Kidney tubule cell (primary cell): ENCODE results near the gene FNDC3A.

Experiments
- DNase-seq: peaks from one replicate; pipeline ENCODE4 v3.0.0-alpha.2; 2018; ENCODE audit warnings: low spot score

Gene FNDC3A, protein sequence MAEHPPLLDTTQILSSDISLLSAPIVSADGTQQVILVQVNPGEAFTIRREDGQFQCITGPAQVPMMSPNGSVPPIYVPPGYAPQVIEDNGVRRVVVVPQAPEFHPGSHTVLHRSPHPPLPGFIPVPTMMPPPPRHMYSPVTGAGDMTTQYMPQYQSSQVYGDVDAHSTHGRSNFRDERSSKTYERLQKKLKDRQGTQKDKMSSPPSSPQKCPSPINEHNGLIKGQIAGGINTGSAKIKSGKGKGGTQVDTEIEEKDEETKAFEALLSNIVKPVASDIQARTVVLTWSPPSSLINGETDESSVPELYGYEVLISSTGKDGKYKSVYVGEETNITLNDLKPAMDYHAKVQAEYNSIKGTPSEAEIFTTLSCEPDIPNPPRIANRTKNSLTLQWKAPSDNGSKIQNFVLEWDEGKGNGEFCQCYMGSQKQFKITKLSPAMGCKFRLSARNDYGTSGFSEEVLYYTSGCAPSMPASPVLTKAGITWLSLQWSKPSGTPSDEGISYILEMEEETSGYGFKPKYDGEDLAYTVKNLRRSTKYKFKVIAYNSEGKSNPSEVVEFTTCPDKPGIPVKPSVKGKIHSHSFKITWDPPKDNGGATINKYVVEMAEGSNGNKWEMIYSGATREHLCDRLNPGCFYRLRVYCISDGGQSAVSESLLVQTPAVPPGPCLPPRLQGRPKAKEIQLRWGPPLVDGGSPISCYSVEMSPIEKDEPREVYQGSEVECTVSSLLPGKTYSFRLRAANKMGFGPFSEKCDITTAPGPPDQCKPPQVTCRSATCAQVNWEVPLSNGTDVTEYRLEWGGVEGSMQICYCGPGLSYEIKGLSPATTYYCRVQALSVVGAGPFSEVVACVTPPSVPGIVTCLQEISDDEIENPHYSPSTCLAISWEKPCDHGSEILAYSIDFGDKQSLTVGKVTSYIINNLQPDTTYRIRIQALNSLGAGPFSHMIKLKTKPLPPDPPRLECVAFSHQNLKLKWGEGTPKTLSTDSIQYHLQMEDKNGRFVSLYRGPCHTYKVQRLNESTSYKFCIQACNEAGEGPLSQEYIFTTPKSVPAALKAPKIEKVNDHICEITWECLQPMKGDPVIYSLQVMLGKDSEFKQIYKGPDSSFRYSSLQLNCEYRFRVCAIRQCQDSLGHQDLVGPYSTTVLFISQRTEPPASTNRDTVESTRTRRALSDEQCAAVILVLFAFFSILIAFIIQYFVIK

DNA sequence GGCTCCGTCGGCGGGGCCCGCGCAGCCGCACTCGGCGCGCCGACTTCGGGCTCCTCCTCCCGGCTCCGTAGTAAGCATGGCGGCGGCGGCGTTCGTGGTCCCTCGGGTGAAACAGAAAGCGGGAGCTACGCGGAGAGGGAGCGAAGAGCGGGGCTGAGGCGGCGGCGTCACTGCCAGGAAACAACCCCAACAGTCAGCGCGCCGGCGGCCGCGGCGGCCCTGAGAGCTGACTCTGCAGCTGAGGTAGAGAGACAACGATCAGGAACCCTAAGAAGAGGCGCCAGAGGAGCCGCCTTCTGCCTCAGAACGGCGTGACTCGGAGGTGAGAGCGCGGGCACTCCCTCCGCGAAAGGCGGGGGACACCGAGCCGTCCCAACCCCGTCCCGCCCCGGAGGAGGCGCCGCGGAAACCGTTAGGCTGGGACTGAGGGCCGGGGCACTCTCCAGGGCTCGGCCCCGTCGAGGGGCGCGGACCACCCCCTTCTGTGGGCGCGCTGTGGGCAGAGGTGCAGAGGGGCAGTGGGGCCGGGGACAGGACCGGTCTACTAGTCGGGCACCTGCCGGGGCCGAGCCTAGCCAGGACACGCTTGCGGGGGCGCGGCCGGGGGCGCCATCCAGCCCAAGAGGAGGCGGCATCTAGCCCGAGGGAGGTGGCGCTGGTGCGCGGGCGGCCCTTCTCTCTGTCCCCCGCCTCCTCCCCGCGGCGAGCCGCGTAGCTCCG lies at the start of gene FNDC3A:
Gene FNDC3A (plus strand): TSS at position 57 of the 720 bp plus-strand sequence. CDS start 30,279 bp downstream, outside the sequence.
- peak; percentile 91 for DNase-seq

DNA sequence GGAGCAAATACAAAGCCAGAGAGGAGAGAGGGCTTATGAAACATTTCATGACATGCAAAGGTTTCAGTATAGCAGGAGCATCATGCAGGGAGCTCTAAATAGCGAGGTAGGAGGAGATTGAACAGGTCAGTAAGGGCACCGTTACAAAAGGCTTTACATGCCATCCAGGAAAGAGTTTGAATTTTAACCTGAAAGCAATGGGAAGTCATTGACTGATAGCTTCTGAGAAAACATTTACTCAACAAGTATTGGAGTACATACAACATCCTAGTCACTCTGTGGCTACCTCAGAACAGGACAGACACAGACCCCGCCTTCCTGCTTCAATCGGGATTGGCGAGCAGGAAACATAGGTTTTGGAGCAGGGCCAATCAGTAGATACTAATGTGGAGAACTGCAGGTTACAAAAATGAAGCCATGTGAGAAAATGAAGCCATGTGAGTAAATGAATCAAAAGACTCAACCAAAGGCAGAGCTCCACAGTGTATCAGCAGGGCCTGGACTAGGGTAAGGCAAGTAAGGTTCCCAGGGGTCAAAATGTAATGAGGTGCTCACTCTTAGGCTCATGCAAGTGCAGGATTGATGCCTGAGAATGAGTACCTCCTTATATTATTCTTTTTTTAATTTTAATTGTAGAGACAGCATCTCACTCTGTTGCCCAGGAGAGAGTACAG lies 46.8 kb upstream of the FNDC3A start:
- no peak for DNase-seq

DNA sequence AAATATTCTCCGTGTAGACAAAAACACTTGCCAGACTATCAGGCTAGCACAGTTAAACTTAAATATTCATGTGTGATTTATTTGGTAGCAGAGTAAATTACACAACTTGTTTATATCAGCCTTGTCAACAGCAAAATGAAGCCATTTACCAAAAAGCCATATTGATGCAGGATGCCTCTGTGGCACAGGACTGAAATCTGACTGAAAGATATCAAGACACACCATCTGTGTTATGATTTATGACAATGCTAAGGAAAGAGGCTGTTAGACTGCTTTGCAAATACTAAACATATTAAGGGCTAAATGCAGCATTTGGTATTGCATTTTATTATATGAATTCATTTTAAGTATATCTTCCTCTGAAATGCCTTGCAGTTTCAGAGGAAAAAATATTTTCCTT lies 44.8 kb upstream of the FNDC3A start:
- no peak for DNase-seq

DNA sequence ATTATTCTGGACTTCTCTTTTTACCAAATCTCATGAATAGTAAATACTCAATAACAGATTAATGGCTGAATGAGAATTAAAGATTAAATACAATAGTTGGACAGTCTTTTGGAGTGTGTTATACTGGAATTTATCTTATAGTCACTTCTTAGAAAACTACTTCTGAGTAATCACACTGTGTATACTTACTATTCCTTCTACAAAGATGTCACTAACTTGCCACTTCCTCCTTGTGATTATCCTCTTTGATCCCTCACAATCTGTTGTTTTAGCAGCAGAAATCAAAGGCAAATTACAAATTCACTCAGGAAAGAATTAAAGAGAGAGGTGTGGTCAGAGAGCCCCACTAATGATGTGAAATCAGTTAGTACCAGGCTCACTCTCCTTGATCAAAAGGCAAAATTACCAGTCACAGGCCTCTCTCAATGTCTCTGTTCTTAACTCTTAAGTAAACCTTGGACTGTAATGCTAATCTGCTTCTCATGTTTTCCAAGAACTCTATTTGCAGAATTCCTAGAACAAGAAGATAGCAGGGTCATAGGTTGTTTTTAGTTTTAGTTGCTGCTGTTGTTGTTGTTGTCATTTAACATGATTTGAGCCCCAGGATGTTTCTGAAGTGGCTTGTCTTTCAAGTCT lies 37.3 kb upstream of the FNDC3A start:
- no peak for DNase-seq

DNA sequence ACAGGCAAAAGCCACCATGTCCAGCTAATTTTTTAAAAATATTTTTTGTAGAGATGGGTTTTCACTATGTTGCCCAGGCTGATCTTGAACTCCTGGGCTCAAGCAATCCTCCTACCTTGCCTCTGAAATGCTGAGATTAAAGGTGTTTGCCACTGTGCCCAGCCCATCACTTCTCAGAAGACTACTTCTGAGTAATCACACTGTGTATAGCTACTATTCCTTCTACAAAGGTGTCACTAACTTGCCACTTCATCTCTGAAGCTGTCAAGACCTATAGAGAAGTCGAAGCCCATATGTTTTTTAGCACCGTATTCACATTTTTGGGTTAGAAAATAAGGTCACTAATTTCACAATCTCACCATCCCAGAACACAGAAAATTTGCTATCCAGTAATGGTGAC lies 36.0 kb upstream of the FNDC3A start:
- DNase-seq = no peak

DNA sequence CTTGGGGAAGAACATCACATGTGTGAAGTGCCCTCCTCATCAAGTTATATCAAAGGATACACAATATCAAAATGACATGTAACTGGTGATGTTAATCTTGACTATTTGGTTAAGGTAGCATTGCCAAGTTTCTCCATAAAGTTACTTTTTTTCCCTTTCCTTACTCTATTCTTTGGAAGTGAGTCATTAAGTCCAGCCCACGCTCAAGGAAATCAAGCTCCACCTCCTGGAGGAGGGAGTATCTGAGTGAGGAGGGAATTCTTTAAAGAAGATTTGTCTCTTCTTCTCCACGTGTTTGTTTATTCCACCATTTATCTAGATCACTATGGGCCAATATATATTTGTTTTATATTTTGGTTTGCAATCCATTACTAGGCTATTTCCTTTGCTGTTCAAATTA lies 33.6 kb upstream of the FNDC3A start:
- DNase-seq = peak; percentile 9

DNA sequence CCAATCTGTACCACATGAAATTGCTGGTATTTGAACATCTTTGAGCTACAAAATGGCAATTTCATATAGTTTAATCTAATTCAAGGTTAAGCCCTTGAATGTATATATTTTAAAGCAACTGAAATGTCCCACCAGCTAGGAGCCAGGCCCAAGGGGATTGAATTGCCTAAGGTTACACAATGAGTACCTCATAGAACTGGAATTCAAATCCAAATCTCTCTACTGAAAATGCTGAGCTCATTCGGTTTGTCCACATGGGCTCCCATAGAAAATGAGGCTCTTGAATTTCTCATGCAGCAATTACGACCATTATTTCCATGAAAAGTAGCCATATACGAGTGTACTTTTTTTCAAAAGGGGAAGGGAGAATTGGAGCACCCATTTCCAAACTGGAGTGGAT lies 31.5 kb upstream of the FNDC3A start:
- no peak for DNase-seq

DNA sequence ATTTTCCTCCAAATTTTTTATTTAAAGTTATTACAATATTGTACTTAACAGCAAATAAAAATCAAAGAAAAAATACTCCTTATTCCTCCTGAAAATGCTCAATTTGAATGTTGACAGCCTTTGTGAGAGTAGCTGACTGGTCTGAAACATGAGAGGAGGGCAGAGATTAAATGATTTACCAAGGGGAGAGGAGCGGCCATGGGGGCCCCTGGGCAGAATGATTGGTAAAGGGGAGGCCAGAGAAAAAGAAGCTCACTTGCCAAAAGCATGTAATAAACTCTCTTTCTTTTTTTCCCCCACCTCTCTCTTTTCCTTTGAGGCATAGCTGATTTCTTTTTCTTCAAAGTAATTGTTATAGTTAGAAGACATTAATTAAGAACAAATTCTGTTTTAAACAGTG lies 30.1 kb upstream of the FNDC3A start:
- no peak for DNase-seq

DNA sequence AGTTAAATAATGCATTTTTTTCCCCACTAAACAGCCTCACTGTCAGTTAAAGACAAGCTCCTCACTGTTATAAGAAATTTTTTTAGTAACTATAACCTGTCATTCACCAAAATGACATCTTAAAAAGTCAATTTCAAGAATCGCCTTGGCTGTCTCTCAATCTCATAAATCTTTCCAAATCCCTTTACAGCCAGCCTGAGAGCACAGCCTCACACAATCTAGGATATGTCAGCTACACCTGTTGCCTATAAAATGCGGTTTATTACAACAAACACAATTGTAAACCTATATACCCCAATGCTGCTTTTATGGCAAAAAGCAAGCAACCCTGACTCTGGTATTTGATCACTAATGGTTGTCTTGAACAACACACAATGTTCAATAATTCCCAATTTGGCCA lies 29.5 kb upstream of the FNDC3A start:
- DNase-seq = no peak

DNA sequence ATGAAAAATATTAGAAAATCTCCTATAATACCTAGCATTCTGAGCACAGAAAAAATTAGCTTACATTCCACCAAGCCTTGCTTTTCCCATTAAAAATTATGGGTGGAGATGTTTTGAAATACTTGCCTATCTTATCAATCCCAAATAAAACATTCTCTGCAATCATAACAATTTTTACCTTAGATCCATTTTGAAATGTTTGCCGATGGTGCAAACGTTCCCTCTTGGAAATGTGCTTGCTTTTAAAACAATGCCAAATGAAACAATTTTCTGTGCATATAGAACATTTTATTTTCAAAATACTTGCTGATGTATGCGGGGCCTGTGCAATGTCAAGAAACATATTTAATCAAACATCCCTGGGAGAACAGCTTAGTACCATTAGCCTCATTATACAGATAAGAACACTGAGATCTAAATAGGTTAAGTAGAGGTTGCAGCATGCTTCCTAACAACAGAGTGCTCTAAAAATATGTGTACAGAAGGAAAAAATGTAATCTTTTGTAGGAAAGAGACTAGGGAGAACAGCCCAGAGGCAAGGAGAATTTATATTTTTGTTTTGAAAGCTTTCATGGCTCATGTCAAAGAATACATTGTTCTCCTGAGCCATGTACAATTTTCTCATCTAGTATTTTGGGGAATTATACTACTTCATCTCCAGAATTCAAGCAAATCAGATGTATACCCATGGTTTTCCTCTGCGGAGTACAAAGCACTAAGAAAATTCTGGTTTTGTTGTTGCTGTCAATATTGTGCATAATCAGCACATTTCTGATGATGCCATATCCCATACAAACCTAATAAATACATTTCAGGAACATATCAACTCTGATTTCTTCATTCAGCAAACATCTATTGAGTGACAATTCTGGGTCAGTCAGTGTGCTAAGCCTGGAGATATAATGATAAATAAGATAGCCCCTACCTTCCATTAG lies 25.9 kb upstream of the FNDC3A start:
- no peak for DNase-seq

DNA sequence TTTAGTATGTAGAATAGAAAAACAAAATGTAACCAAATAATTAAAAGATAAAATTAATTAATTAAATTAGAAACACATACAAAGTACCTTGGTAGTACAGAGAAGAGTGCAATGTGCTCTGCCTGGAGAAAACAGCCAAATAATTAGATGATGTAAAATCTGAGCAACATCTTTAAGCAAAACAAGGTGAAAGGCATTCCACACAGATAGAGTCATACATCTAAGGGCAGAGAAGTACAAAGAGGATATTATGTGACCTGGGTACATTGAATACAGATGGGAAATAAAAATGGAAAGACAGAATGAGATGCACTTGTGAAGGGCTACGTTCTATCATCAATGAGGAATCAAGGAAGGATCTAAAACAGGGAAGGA lies 25.2 kb upstream of the FNDC3A start:
- peak; percentile 58 for DNase-seq

DNA sequence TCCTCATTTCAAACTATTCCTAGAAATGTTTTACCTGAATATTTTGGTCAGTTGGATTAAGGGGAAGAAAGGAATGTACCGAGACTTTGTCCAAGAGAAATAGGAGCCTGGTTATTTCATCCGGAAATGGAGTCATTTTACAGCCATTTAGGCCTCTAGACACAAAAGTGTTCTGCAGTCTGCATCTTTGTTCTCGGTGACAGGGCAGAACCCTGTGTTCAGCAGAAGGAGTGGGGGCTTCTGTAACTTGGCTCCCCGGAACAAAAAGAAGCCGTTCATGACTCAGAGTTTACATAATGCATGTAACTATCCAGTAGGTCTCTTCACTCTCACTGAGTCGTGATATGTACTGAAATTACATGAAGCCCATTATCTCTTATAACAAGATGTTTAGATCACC lies 21.6 kb upstream of the FNDC3A start:
- DNase-seq = peak; percentile 58

DNA sequence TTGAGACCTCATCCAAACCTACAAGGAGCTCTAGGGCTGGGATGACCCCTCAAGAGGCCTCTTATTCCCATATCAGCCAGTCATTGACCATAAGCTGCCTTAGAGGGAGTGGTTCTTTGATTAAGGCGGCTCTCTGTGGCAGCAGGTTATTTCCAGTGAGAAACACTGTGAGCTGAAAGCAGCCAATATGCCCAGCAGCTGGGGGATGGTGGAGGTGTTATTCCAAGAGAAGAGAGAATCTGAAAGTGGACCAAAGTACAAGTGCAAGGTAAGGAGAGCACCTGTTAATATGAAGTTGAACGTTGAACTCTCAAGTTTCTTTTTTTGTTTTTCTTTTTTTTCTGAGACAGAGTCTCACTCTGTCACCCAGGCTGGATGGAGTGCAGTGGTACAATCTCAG lies 20.2 kb upstream of the FNDC3A start:
- no peak for DNase-seq

DNA sequence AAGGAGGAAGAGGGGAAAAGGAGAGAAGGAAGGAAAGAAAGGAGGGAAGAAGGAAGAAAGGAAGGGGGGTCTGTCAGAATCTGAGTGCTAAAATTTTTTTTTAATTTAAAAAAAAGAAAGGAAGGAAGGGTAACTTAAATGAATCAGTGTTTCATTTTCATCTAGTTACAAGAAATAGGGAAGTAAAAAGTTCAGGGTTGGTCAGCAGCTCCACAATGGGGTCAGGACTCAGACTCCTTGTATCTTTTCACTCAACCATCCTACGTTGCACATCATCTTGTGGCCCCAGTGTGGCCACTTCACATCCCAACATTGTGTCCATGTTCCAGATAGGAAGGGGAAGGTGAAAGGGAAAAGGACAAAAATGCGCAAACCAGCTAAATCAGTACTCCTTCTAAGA lies 14.3 kb upstream of the FNDC3A start:
- DNase-seq = no peak

DNA sequence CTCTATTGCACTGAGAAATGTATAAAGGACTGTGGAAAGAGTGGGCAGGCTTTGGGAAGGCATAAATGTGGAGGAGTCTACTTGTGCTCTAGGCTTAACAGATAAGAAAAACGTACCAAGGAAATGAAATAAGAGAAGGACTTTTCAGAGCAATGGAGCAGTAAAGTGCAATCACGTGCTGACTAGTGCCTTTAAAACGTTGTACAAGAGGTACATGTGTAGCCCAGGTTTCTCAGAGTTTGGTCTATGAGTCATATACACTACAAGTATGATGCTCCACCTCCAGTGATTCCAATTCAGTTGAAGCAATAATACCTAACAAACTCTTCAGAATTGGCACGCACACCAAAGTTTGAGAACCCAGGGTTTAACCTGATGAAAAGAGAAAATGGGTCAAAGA lies 13.4 kb upstream of the FNDC3A start:
- peak; percentile 35 for DNase-seq

DNA sequence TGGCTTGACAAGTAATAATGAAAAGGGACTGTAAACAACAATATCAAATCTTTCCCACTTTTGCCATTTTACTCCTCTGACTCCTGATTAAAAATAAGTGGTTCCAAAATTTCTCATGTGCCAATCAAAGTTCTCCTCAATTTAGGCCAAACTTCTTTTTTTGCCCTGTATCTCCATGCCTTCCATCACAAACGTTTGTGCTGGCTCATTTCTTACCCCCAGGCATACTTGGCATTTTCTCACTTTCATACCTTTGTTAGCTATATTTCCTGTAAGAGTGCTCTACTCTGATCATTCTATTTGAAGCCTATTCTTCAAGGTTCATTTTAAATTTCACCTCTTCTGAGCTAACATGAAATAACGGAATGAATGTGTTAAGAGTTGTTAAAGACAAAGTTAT lies 10.0 kb upstream of the FNDC3A start:
- DNase-seq = no peak

DNA sequence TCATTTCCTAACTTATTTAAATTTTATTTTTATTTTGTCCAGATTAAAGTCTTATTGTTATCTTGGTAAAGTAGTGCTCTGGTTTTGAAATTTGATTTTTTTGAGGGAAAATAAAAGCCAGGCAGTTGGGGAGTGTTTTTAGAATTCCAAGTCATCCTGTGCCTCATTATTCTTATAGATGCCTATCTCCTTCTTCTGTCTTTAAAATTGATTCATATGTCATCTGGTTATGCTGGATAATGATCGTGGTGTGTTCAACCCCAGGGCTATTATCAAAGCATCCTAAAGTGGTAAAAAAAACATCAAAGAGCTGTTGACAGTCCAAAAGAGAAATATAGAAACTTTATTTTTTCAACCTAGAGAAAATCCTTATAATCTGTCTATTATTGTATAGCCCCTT lies 6.0 kb upstream of the FNDC3A start:
- DNase-seq = no peak

DNA sequence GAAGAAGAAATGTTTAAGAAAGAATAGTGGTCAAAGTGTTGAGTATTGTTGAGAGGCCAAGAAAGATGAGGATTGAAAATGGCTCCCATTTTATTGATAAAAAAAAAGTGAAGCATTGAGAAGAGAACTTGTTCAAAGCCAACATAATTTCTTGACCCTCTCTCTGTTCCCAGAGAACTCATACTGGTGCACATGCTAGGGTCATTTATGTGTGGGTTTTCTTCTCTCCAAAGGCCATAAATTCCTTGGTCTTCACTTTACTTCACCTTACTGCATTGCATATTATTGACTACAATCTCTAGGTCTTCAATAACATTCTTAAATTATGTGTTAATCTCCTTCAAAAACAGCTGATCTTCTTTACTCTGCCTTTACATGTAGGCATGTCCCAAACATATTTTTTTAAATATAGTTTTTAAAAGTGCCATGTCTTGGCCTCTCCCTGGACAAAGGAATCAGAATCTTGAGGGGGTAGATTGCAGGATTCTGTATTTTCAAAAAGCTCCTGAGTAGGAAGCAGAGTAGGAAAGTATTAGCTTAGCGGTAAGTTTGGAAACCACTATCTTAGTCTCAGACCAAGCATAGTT lies 1.8 kb upstream of the FNDC3A start:
- no peak for DNase-seq

DNA sequence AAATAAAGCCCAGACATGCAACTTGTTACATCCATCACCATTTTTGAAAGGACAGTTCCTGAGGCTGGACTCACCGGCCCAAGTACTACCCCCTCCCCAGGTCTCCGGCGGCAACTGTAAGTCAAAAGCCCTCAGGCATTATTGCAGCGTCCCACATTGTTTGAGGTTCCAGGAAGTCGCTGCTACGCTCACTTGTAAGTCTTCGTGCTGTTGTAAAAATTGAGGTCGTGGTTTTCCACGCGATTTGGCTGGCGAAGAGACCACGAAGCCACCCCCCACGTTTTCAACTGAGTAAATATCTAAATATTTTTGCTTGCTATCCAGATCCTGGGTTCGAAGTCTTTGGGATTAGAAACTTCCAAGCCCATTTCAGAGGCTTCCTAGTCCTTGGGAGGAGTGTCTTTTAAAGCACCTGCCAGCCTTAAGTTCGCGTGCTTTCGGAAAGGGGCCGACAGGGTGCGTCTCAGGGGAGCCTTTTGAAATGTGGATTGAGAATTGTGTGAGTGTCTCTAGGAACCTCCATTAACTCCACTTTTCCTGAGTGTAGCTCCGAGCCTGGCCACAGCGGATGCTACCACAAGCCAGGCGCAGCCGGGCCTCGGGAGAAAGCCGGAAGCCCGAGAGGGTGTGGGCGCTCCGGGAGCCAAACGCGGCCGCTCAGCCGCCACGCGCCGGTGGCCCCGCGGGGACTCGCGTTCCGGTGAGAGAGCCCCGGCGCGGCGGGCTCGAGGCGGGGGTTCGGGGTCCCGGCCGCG lies 434 bp upstream of the FNDC3A start:
- DNase-seq = peak; percentile 78
